NCI-H146 (cell line): ENCODE results near the gene BTBD9.
"Not testable (repeated sequence)": the region's sequence is repeated elsewhere in the genome, so short reads cannot be mapped to it uniquely, and the experiment has no call there.

Source experiments
- DNase-seq: peaks from one replicate; lab custom pipeline; 2025; lab: John Stamatoyannopoulos, UW

Gene BTBD9

GRCh38 chr6:38429546-38429945 is 210.2 kb downstream of the BTBD9 start:
- DNase-seq, result no peak

GRCh38 chr6:38427492-38428210 is 212.1 kb downstream of the BTBD9 start:
- peak; percentile 86 for DNase-seq

- not testable (repeated sequence) for DNase-seq
These were observed 213.8 kb downstream of the BTBD9 start for GRCh38 chr6:38425788-38426488.

GRCh38 chr6:38423746-38424145 is 216.0 kb downstream of the BTBD9 start:
- no peak for DNase-seq

GRCh38 chr6:38420207-38420606 is 219.5 kb downstream of the BTBD9 start:
- DNase-seq, result no peak

- no peak for DNase-seq
These were observed 222.2 kb downstream of the BTBD9 start for GRCh38 chr6:38417521-38417920.

GRCh38 chr6:38415231-38416005 is 224.3 kb downstream of the BTBD9 start:
- no peak for DNase-seq

- DNase-seq, result no peak
These were observed 226.5 kb downstream of the BTBD9 start for GRCh38 chr6:38413102-38413800.

GRCh38 chr6:38407192-38407591 is 232.5 kb downstream of the BTBD9 start:
- DNase-seq, result no peak

- DNase-seq, result no peak
These were observed 233.6 kb downstream of the BTBD9 start for GRCh38 chr6:38406096-38406495.

GRCh38 chr6:38404900-38405556 is 234.7 kb downstream of the BTBD9 start:
- DNase-seq, result no peak

GRCh38 chr6:38404355-38404754 is 235.4 kb downstream of the BTBD9 start:
- peak; percentile 73 for DNase-seq

GRCh38 chr6:38403548-38403947 is 236.2 kb downstream of the BTBD9 start:
- DNase-seq, result no peak

GRCh38 chr6:38400764-38401163 is 239.0 kb downstream of the BTBD9 start:
- DNase-seq, result no peak

- no peak for DNase-seq
These were observed 239.6 kb downstream of the BTBD9 start for GRCh38 chr6:38400101-38400500.

GRCh38 chr6:38396209-38396608 is 243.5 kb downstream of the BTBD9 start:
- no peak for DNase-seq

- no peak for DNase-seq
These were observed 245.7 kb downstream of the BTBD9 start for GRCh38 chr6:38393986-38394385.

- DNase-seq, result peak; percentile 82
These were observed 247.8 kb downstream of the BTBD9 start for GRCh38 chr6:38391626-38392579.

- peak; percentile 42 for DNase-seq
These were observed 248.5 kb downstream of the BTBD9 start for GRCh38 chr6:38391206-38391605.

GRCh38 chr6:38389875-38390274 is 249.9 kb downstream of the BTBD9 start:
- no peak for DNase-seq
